ENCODE measurements around the gene PALD1.

The PALD1 gene

GRCh38 chr10:70598857-70599295 is 120.3 kb downstream of the PALD1 start:
- no peak for DNase-seq (ENCODE audit: low read depth, low spot score)
- in situ Hi-C loops (cut with HindIII; ENCODE audit: low sequenced_read_pairs), result no loop called here

GRCh38 chr10:70599319-70599718 is 120.8 kb downstream of the PALD1 start:
- DNase-seq (ENCODE audit: low read depth, low spot score), result no peak
- TF ChIP-seq CTCF (IDR thresholded peaks at IDR 0.05; ENCODE audit: low read depth, low read length), result no peak
- H3K4me3 ChIP-seq (ENCODE audit: low read depth, low read length), result no peak overlapping the region
- in situ Hi-C loops (cut with HindIII; ENCODE audit: low sequenced_read_pairs), result no loop called here

More at GRCh38 chr10:70598857-70599295, 120.3 kb downstream of the PALD1 start:
- TF ChIP-seq CTCF (IDR thresholded peaks at IDR 0.05; ENCODE audit: low read depth, low read length), result no peak
- no peak overlapping the region for H3K4me3 ChIP-seq (ENCODE audit: low read depth, low read length)

DNA sequence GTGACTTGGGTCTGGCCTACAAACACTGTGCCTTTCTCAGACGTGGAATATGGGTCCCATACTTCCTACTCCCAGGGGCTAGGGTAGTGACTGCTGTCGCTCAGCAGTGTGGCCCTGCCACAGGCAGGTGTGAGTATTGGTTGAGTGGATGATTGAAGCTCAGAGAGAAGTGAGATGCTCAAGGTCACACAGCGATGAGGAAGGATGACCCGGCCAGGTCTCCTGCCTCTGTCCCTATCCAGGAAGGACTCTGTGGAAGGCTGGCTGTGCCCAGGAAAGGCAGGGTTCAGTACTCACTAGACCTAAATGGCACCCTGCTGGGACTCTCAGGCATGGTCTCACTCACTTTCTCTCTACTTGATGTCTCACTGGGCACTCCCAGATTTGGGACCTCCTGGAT is 121.2 kb downstream of the PALD1 start:
- in situ Hi-C loops (cut with HindIII; ENCODE audit: low sequenced_read_pairs), result no loop called here
- H3K4me3 ChIP-seq (ENCODE audit: low read depth, low read length), result no peak overlapping the region
- no peak for DNase-seq (ENCODE audit: low read depth, low spot score)
- TF ChIP-seq CTCF (IDR thresholded peaks at IDR 0.05; ENCODE audit: low read depth, low read length), result no peak

- H3K4me3 ChIP-seq (ENCODE audit: low read depth, low read length), result no peak overlapping the region
- in situ Hi-C loops (cut with HindIII; ENCODE audit: low sequenced_read_pairs), result no loop called here
- no peak for TF ChIP-seq CTCF (IDR thresholded peaks at IDR 0.05; ENCODE audit: low read depth, low read length)
- DNase-seq (ENCODE audit: low read depth, low spot score), result no peak
Observed at GRCh38 chr10:70600512-70601395, 122.2 kb downstream of the PALD1 start.

DNA sequence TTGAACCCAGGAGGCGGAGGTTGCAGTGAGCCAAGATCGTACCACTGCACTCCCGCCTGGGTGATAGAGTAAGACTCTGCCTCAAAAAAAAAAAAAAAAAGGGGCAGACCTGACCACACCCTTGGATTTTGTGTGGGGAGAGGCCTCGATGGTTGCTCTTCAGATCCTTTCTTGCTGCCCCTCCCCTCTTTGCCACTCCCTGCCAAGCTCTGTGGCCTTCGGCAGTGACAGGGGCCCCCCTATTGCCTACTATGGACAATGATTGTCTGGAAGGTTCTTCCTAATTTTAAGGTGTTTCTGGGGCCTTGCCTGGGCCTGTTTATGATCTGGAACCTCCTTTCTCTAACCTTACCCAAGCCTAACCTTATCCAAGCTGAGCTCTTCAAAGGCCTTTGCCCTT is 123.2 kb downstream of the PALD1 start:
- TF ChIP-seq CTCF (IDR thresholded peaks at IDR 0.05; ENCODE audit: low read depth, low read length), result no peak
- in situ Hi-C loops (cut with HindIII; ENCODE audit: low sequenced_read_pairs), result no loop called here
- H3K4me3 ChIP-seq (ENCODE audit: low read depth, low read length), result no peak overlapping the region
- no peak for DNase-seq (ENCODE audit: low read depth, low spot score)

- in situ Hi-C loops (cut with HindIII; ENCODE audit: low sequenced_read_pairs), result no loop called here
- DNase-seq (ENCODE audit: low read depth, low spot score), result no peak
- no peak for TF ChIP-seq CTCF (IDR thresholded peaks at IDR 0.05; ENCODE audit: low read depth, low read length)
- no peak within 1 kb of the TSS for H3K4me3 ChIP-seq (ENCODE audit: low read depth, low read length)
Observed at GRCh38 chr10:70602665-70603448, 124.3 kb downstream of the PALD1 start, which contains the start of gene PRF1. PRF1 (minus strand) TSS chr10:70602741; CDS start chr10:70600902, 1,839 bp downstream.
